ENCODE data around the gene C2orf81. TPM values are rescaled to one million over a fixed set of nuclear protein-coding genes. Genes with fewer than 3 reads are reported as not detected.

C2orf81 gene
- total RNA-seq, result 3.1 TPM

GRCh38 chr2:74421221-74421870 is at the start of gene C2orf81, which contains the start of gene WDR54:
Gene C2orf81, minus strand, starts transcription at chr2:74421619. Its CDS starts 59 bp downstream, at chr2:74421560.
Gene WDR54, plus strand, starts transcription at chr2:74421730. Its CDS starts 424 bp downstream, at chr2:74422154.

DNA sequence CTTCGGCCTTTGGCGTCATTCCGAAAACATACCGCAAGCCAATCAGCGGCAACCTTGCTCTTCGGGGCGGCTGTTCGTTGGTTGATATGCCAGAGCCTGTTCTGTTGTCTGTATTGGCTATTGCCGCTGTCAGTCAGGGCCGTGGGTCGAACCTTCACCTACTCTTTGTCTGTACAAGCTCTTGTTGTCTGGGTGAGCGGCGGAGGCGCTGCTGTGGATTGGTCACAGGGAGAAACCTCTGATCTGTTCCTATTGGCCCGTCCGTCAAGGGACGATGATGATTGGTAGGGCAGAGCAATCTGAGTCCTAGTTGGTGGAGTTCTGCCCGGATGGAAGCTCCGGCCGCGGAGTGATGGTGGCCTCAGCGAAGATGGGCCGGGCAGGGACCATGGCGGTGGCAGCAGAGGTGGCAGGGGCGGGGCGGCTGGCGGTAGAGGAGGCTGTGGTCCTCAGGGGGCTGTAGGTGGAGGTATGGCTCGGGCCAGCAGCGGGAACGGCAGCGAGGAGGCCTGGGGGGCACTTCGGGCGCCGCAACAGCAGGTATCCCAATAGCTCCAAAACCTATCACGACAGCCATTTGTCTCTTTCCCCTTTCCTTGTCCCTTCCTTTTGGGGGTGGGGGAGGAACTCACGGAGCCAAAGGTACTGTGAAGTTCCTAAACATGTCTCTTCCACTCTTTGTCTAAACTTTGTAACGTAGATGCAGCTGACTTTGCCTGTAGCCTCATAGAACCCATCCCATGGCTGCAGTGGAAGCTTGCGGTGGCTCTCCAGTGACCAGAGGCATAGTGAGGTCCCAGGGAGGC is 36.9 kb upstream of the C2orf81 start, which contains the start of gene WBP1:
Gene WBP1 (plus strand): TSS at position 307 of the 806 bp plus-strand sequence. CDS start 165 bp downstream, at position 472.

GRCh38 chr2:74454654-74455511 is 33.5 kb upstream of the C2orf81 start, which contains the start of gene INO80B:
Gene INO80B, plus strand, starts transcription at chr2:74455087. Its CDS starts 30 bp downstream, at chr2:74455117.

DNA sequence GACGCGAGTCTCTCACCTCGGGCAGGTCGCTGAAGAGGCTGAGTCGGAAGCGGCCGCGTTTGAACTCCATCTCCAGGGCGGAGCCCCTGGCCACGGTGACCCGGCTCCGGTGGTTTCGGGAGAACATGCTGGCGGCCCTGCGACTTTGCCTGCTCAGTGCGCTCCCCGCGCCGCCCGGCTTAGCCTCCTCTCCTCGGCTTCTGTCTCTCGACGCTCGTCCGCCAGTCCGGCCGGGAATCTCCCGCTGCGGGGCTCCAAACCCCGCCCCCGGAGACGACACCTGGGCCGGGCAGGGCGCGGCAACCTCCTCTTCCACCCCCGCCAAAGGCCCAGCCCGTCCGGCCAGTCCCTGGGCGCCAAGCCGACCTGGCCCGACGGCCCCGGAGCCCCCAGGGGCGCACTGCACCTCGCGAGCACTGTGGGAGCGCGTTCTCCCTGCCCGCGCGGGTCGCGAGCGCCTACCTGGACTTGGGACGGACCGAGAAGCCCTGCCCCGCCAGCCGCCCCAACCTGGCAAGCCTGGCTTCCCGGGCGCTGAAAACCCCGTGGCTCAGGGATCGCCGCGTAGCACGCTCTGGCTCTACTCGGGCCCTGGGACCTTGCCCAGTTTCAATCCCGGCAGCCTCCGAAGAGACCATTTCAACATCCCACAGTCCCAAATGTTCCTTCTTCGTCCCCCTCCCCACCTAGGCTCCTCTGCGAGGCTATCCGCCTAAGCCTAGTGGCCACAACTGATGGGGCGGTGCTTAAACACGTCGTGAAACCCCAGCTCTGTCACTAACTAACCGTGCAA is 20.5 kb upstream of the C2orf81 start, which contains the start of gene RTKN:
Gene RTKN (minus strand): TSS at position 248 of the 793 bp plus-strand sequence. CDS start 121 bp downstream, at position 127.

GRCh38 chr2:74379851-74380789 is 41.3 kb downstream of the C2orf81 start, which contains the start of gene DCTN1:
Gene DCTN1, minus strand, starts transcription at chr2:74380311. Its CDS starts 274 bp downstream, at chr2:74380037.

Other genes with a start within 250 kb of the C2orf81 start
- 102 TPM for gene MOB1A, start 242.7 kb downstream of the C2orf81 start, total RNA-seq
- gene MTHFD2, start 223.0 kb downstream of the C2orf81 start, total RNA-seq, result 19.0 TPM
- 36.3 TPM for gene SLC4A5, start 78.2 kb downstream of the C2orf81 start, total RNA-seq
- gene DCTN1, start 41.3 kb downstream of the C2orf81 start, total RNA-seq, result 129 TPM
- gene WDR54, start 111 bp upstream of the C2orf81 start, total RNA-seq, result 36.8 TPM
- gene RTKN, start 20.3 kb upstream of the C2orf81 start, total RNA-seq, result 28.9 TPM
- gene INO80B, start 33.5 kb upstream of the C2orf81 start, total RNA-seq, result 83.5 TPM
- gene WBP1, start 36.8 kb upstream of the C2orf81 start, total RNA-seq, result 55.6 TPM
- gene MOGS, start 43.8 kb upstream of the C2orf81 start, total RNA-seq, result 42.8 TPM
- 17.5 TPM for gene MRPL53, start 51.1 kb upstream of the C2orf81 start, total RNA-seq
- 36.7 TPM for gene CCDC142, start 61.4 kb upstream of the C2orf81 start, total RNA-seq
- 26.7 TPM for gene TTC31, start 61.5 kb upstream of the C2orf81 start, total RNA-seq
- not detected for gene LBX2, start 78.0 kb upstream of the C2orf81 start, total RNA-seq
- 13.6 TPM for gene PCGF1, start 86.1 kb upstream of the C2orf81 start, total RNA-seq
- gene TLX2, start 92.8 kb upstream of the C2orf81 start, total RNA-seq, result 0.93 TPM
- gene DQX1, start 104.6 kb upstream of the C2orf81 start, total RNA-seq, result 0.55 TPM
- 75.9 TPM for gene AUP1, start 108.1 kb upstream of the C2orf81 start, total RNA-seq
- 30.6 TPM for gene HTRA2, start 108.3 kb upstream of the C2orf81 start, total RNA-seq
- 22.8 TPM for gene LOXL3, start 132.3 kb upstream of the C2orf81 start, total RNA-seq
- gene DOK1, start 133.1 kb upstream of the C2orf81 start, total RNA-seq, result 10.0 TPM
- 0.44 TPM for gene M1AP, start 226.7 kb upstream of the C2orf81 start, total RNA-seq
- 10.3 TPM for gene SEMA4F, start 232.6 kb upstream of the C2orf81 start, total RNA-seq

Data from camera-type eye (tissue), 1 donor.